CD4-positive, alpha-beta T cell treated with Interferon gamma for 1 hour (primary cell): ENCODE data around the gene COL9A2.

Source experiments
- DNase-seq: peaks from one replicate; pipeline ENCODE4 v3.0.0-alpha.2; 2020

Gene COL9A2

GRCh38 chr1:40317394-40318074 lies 448 bp upstream of the COL9A2 start:
- no peak for DNase-seq

- DNase-seq: no peak
These were observed 1.1 kb downstream of the COL9A2 start for GRCh38 chr1:40315795-40316594.

- DNase-seq: peak; percentile 88
These were observed 1.8 kb downstream of the COL9A2 start for GRCh38 chr1:40315239-40315794.

- DNase-seq: no peak
These were observed 2.3 kb downstream of the COL9A2 start for GRCh38 chr1:40314721-40315238.

- DNase-seq: no peak
These were observed 2.9 kb downstream of the COL9A2 start for GRCh38 chr1:40313958-40314720.

GRCh38 chr1:40313329-40313957 lies 3.6 kb downstream of the COL9A2 start:
- peak; percentile 21 for DNase-seq

GRCh38 chr1:40312238-40313205 lies 4.6 kb downstream of the COL9A2 start:
- DNase-seq: peak; percentile 61

GRCh38 chr1:40311692-40312091 lies 5.4 kb downstream of the COL9A2 start:
- DNase-seq: no peak

GRCh38 chr1:40310983-40311642 lies 6.0 kb downstream of the COL9A2 start:
- DNase-seq: no peak

- DNase-seq: no peak
These were observed 7.0 kb downstream of the COL9A2 start for GRCh38 chr1:40310129-40310461.

- DNase-seq: no peak
These were observed 7.5 kb downstream of the COL9A2 start for GRCh38 chr1:40309374-40310128.

- no peak for DNase-seq
These were observed 8.9 kb downstream of the COL9A2 start for GRCh38 chr1:40308036-40308727.

GRCh38 chr1:40307186-40307585 lies 9.9 kb downstream of the COL9A2 start:
- DNase-seq: no peak

GRCh38 chr1:40306296-40306695 lies 10.8 kb downstream of the COL9A2 start:
- DNase-seq: no peak

- no peak for DNase-seq
These were observed 11.2 kb downstream of the COL9A2 start for GRCh38 chr1:40305871-40306270.

- no peak for DNase-seq
These were observed 11.6 kb downstream of the COL9A2 start for GRCh38 chr1:40305451-40305850.

GRCh38 chr1:40303790-40304189 lies 13.3 kb downstream of the COL9A2 start:
- no peak for DNase-seq

GRCh38 chr1:40303051-40303771 lies 13.9 kb downstream of the COL9A2 start:
- DNase-seq: no peak

GRCh38 chr1:40302475-40302874 lies 14.6 kb downstream of the COL9A2 start:
- no peak for DNase-seq
